HG03103 (cell line): ENCODE data around the gene CTSV.
"Not testable (repeated sequence)": the region's sequence is repeated elsewhere in the genome, so short reads cannot be mapped to it uniquely, and the experiment has no call there.

Source experiments
- ATAC-seq: cut with Tn5 transposase; IDR thresholded peaks from one replicate; pipeline ENCODE4 v1.9.1; 2021; ENCODE audit warnings: low read depth; ENCODE audit not compliant: unreplicated experiment

Gene CTSV

DNA sequence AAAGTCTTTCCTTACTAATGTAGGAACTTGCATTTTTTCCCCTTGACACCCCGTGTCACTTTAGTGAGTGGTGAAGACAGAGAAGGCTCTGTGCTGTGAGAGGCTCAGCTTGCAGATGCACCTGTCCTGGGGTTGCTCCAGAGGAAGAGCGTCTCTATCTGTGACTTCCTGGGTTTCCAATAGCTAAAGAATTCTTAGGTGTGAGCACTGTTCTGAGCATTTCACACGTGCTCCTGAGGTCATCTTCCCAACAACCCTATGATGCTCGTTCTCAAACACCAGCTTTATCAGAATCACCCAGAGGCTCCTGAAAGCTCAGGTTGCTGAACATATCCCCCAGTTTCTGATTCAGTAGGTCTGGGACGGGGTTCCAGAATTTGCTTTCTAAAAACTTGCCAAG is 6.4 kb upstream of the CTSV start:
- ATAC-seq: no peak

DNA sequence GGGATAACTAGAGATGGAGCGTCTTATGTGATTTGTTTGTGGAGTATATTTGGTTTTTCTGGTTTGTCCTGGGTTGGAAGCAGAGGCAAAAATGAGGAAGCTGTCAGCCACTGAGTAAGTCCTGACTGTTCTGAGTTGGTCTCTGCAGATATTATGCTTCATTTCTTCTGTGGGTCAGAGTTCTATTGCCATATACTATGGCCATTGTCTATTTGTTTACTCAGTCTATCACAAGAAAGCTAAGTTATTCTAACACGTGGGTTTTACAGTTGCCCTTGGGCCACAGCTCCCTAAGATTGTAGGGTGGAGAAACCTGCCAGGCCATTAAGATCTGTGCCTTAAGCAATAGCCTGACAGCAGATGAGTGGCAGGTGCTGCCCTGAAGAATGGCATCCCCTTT is 3.0 kb upstream of the CTSV start:
- ATAC-seq: no peak

DNA sequence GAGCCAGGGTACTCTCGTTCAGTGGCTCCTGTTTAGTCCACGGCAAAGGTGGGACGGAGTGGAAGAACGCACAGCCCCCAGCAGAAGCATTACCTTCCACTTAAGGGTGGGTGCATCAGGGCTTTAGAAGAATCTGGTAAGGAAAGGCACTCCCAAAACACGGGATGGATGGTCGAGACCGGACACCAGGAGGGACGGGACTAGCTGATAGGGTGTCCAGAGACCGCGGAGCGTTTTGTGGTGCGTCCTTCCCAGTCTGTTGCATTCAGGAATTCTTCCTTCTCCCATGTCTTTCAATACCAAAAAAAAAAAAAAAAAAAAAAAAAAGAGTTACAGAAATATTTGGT is 545 bp upstream of the CTSV start:
- ATAC-seq: no peak

DNA sequence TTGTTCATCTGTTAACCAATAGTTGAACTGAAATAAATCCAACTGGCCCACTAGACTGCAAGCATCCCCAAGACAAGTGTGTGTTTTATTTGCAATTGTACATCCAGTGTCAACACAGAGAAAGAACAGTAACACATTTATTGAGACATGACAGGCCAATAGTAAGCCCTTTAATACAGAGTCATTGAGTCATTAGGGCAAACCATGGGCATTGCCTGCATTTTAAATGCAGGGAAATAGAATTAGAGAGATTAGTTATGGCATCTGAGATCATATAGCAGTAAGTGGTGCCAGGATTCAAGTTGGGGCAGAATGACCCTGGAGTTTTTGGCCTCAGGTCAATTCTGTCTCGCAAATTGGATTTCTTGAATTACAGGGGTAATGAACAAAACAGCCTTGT is 15.4 kb downstream of the CTSV start:
- ATAC-seq: not testable (repeated sequence)

DNA sequence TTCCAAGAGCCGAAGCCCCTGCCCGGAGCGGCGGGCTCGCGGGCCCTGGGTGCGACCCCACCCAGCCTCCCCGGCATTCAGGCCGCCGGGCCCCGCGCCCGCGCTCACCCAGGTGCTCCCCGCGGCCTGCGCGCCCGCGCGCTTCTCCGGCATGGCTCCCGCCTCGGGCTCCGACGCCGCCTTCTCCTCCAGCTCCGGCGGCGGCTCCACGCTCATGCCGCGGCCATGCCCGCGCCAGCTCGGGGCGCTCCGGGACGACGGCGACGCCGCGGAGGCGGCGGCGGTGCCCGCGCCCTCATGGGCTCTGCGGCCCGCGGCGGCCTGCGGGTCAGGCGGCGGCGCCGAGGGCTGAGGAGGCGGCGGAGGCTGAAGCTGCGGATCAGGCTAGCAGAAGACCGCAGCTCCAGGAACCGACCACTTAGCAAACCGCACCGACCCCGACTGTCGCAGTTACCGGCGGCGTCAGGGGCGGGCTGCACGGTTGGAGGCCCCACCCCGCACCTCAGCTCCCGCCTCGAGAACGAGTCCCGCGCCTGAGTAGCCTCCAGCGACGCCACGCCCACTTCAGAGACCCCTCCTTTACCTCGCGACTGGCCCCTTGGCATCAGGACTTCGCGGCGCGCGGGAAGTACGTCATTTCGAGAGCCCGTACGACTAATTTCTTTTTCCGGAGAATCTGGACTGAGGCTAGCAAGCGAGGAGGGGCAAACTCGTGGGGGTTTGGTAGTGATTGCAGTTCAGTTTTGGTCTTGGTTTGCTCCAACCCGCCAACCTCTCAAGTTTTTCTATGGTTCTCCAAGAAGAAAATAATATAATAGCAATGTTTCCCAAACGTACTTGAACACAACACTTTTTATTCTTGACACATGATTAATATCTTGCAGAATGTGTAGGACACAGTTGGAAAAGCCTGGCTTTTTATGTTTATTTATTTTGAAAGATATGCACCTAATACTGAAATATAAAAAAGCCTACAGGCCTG is 25.5 kb downstream of the CTSV start:
- ATAC-seq: peak; percentile 71

DNA sequence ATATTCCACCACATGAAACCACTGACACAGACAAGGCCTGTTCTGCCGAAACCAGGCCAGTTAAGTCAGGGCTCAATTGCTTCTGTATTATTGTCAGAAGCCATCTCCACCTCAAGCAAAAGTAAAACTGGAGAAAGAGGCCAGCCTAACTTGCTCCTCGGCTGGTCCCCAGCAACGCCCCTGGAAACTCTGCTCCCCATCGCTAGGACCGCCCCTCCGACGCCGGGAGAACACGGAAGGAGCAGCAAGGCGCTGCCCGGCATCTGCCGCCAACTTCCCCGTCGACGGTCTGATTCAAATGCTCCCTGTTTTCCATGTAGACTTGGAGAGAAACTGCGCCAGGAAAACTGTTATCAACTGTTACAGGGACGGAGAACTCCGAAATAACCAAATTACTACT is 26.3 kb downstream of the CTSV start:
- ATAC-seq: peak; percentile 66

DNA sequence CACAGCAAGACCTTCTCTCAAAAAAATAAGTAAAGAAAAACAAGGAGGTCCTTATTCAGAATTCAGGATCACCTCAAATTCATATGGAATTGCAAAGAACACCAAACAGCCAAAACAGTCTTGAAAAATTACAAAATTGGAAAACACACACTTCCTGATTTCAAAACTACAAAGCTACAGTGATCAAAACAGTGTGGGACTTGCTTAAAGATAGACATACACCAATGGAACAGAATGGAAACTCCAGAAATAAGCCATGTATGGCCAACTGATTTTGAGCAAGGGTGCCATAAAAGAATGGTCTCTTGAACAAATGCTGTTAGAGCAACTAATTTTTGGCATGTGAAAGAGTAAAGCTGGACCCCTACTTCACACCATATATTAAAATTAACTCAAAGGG is 36.7 kb downstream of the CTSV start:
- ATAC-seq: not testable (repeated sequence)

DNA sequence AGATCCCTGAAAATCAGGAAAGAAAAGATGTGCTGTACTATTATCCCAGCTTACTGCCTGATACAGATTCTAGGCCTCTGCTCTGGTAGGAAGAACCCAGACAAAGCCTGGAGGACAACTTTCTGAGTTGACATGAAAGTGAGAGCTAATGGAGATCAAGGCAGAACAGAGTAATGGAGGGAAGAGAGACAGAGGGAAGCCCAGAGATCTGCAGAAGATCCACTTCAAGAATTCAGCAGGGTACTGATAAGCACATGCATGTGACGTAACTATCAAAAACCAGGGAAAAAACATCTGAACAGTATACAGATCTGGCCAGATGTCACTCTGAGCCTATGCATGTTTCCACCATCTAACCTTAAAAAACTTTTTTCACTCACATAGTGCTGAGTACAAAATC is 37.6 kb downstream of the CTSV start:
- ATAC-seq: not testable (repeated sequence)

DNA sequence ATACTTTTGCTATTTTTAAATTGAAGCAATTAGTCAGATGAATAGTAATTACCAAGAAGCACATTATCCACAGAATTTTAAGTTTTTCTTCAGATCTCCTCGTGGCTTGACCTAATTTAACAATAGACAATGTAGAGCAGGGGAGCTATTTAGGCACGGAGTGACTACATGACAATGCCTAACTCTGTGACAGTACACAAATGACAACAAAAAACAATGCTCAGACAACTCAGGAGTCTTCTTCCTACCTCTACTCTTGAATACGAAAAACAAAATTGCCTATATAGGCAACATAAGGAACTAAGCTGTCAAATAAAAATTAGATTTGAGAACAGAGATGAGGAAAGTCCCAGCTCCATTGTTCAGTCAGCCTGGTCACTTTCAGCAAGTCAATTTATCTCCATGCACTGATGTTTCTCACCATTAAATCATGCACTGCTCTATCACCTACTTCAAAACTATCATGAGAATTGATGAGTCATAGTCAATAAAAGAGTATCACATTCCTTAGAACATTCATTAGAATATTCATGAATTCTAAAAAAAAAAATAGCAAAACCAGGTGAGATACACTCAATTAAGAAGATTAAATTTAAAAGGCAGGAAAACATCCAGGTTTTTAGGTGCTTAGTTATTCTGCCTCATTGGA is 38.7 kb downstream of the CTSV start:
- ATAC-seq: not testable (repeated sequence)

DNA sequence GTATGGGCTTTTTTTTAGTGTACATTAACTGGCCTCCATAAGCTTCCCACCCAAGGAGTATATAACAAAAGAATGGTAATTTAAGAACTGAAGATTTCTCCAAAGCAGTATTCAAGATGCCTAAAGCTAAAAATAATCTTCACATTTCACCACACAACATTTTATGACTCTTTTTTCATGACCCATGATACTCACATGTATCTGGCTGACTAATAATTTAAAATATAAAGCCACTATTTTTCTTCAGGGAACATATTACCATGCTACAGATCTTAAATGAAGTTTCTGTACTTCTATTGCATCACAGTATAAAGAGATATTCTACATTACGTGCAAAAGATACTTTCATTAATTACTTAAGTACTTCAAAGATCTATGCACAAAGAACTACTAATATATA is 39.2 kb downstream of the CTSV start:
- not testable (repeated sequence) for ATAC-seq

DNA sequence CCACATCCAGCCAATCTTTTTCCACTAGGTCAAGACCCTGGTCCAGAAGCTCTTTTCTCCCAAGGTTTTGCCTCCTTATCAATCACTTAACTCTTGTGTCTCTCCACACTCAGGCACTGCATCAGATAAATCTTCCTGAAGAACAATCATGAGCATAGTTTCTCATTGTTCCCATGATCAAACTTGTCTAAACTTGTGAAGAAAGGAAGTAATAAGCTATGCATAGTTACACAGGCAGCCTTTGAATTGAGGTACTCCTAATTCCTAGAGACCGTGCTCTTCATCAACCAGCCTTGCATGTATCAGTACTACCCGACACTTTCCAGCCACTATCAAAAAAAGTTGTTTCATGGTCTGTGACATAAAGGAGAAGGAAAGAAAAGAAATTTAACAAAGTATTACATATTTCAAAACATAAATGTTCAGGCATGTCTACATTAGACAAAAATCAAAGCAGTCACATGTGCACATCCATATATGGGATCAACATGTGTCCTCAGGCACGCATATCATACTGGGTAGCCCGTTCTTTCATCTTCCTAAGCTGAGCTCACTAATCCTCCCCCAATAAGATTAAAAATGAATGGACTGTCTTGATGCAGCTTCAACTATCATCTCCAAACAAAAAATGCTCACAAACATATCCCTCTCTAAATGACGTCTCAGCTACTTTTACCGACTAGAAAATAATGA is 41.8 kb downstream of the CTSV start:
- not testable (repeated sequence) for ATAC-seq

DNA sequence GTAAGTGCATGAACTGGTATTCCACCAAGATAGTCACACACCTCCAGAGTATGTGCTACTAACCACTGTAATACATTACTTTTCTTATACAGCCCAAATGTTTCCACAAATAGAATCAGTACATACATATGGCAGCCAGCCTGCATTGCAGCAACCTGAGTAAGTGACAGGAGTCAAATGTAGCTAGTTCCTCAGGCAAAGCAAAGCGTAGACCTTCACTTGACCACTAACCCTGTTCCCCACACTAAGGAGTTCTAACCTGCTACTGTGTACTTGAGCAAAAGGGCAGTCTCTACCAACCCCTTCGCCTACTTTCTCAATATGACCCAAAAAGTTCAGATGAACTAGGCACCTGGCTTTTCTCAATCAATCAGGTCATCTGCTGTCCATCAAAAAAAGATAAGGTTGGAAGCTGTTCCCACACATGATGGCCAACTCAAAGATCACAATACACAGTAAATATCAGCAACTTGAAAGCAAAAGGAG is 44.4 kb downstream of the CTSV start:
- ATAC-seq: not testable (repeated sequence)

DNA sequence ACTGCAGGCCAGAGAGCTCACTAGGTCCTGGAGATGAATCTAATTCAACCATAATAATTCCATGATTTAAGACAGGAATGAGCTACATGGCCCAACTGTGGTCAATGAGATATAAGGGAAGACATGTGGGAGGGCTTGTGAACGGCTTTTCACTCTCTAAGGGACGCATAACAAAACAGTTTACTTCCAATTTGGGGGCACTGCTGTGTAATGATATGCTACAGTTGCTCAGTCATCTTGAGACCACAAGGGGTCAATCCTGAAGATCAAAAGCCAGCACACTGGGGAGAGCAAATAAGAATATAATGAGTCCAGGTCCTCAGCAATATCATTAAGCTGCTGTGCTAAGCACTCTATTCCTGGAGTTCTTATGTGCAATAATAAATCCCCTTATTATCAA is 46.6 kb downstream of the CTSV start:
- not testable (repeated sequence) for ATAC-seq

DNA sequence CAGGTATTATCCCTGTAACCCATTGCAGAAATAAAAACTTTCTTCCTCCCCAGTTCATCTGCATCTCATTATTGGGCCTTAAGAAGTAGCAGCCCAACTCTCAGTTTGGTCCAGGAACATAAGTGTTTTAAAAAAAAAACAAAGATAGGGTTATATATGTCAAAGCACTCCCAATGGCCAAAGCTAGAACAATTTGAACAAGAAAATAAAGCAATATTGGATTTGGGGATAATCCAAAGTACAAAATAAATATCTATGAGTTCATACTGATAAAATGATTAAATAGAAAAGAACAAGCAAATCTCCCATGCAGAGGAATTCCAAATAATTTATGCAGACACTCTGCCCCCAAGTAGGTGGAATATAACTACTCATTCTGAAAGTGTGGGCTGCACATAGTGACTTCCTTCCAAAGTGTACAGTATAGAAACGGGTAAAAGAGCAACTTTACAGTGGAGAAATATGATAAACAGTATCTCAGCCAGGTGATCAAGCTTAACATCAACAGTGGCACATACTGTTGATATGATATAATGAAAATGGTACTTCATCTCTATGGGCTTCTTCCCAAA is 49.1 kb downstream of the CTSV start:
- ATAC-seq: not testable (repeated sequence)

DNA sequence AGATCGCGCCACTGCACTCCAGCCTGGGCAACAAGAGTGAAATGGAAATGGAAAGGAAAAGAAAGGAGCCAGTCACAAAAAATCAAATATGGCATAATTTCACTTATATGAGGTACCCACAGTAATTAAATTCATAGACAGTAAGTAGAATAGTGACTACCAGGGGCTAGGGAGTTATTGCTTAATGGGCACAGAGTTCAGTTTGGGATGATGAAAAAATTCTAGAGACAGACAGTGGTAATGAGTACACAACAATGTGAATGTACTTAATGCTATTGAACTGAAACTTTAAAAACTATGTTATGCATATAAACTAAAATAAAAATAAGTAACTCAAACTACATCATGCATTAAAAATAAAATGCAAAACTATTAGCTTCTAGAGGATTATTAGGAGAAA is 54.1 kb downstream of the CTSV start:
- ATAC-seq: not testable (repeated sequence)

DNA sequence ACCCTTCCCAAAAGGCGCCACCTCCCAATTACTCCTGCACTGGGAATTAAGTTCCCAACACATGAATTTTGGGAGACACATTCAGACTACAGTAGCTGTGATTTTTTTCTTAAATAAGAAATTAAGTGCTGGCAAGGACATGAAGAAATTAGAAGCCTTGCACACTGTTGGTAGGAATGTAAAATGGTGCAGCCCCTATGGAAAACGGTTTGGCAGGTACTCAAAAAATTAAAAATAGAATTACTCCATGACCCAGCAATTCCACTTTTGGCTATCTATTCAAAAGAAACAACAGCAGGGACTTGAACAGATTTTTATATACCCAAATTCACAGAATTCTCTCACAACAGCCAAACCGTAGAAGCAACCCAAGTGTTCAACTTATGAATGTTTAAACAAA is 54.8 kb downstream of the CTSV start:
- not testable (repeated sequence) for ATAC-seq

DNA sequence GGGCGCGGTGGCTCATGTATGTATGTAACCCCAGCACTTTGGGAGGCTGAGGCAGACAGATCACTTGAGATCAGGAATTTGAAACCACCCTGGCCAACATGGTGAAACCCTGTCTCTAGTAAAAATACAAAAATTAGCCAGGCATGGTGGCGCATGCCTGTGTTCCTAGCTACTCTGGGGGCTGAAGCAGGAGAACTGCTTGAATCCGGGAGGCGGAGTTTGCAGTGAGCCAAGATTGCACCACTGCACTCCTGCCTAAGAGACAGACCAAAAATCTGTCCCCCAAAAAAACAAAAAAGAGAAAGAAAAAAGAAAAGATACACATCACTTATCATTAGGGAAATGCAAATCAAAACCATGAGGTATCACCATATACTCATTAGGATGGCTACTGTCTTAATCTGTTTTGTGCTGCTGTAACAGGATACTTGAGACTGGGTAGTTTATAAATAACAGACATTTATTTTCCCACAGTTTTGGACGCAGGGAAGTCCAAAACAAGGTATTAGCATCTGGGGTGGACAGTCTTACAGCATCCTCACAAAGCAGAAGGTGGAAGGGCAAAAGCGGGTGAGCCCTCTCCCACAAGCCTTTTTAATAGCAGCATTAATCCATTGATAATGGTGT is 55.3 kb downstream of the CTSV start:
- not testable (repeated sequence) for ATAC-seq
